ENCODE measurements around the gene DENND5B.
"Not testable (repeated sequence)": the region's sequence is repeated elsewhere in the genome, so short reads cannot be mapped to it uniquely, and the experiment has no call there.

The DENND5B gene

DNA sequence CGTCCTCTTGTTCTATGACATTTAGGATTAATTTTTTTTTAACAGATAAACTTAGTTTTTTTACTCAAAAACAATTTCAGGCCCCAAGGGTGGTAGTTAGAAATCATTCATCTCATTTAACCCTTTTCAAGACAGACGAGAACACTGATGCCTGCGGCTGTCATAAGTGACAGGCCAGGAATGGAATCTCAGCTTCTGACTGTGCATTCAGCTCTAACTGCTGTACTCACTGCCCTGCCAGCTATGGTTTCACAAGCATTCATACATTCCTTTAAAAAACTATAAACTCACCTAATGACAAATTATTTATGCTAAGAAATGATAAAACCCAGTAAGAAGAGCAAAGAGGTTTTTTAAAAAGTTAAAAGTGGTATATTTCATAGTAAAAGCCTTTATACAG, 8.8 kb downstream of the DENND5B start:
- TF ChIP-seq, protein P1, sequence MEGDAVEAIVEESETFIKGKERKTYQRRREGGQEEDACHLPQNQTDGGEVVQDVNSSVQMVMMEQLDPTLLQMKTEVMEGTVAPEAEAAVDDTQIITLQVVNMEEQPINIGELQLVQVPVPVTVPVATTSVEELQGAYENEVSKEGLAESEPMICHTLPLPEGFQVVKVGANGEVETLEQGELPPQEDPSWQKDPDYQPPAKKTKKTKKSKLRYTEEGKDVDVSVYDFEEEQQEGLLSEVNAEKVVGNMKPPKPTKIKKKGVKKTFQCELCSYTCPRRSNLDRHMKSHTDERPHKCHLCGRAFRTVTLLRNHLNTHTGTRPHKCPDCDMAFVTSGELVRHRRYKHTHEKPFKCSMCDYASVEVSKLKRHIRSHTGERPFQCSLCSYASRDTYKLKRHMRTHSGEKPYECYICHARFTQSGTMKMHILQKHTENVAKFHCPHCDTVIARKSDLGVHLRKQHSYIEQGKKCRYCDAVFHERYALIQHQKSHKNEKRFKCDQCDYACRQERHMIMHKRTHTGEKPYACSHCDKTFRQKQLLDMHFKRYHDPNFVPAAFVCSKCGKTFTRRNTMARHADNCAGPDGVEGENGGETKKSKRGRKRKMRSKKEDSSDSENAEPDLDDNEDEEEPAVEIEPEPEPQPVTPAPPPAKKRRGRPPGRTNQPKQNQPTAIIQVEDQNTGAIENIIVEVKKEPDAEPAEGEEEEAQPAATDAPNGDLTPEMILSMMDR (IDR thresholded peaks at IDR 0.05; ENCODE audit: control extremely low read depth, extremely low read depth, low read depth, missing control alignments): no peak
- CTCF ChIA-PET: no interaction called here
- POLR2A ChIA-PET: no interaction called here
- DNase-seq (ENCODE audit: extremely low spot score): no peak

DNA sequence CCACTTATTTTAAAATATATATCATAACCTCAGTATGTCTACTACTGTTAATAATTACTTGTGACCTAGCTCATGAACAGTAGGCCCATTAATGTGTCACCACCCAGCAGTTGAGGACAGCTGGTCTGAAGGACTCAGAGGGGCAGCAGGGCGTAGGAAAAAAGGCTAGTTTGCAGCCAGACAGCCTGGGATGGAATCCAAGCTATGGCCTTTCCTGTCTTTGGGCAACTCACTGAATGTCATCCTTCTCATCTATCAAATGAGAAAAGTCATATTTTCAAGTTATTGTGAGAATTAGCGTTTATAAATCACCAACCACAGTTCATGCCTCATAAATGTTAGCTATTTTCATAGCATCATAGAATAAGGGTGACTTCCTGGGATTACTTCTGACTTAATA, 12.3 kb downstream of the DENND5B start:
- TF ChIP-seq, protein P1 (IDR thresholded peaks at IDR 0.05; ENCODE audit: control extremely low read depth, extremely low read depth, low read depth, missing control alignments): no peak
- ChIA-PET CTCF (interaction anchor here (0.8 to 1.7 kb wide), 3 partner anchors 13 to 506 kb away, joined by 3 to 5 read pairs (median 4); no protein-coding TSS in a partner anchor), POLR2A (no interaction called here)
- no peak for DNase-seq (ENCODE audit: extremely low spot score)

DNA sequence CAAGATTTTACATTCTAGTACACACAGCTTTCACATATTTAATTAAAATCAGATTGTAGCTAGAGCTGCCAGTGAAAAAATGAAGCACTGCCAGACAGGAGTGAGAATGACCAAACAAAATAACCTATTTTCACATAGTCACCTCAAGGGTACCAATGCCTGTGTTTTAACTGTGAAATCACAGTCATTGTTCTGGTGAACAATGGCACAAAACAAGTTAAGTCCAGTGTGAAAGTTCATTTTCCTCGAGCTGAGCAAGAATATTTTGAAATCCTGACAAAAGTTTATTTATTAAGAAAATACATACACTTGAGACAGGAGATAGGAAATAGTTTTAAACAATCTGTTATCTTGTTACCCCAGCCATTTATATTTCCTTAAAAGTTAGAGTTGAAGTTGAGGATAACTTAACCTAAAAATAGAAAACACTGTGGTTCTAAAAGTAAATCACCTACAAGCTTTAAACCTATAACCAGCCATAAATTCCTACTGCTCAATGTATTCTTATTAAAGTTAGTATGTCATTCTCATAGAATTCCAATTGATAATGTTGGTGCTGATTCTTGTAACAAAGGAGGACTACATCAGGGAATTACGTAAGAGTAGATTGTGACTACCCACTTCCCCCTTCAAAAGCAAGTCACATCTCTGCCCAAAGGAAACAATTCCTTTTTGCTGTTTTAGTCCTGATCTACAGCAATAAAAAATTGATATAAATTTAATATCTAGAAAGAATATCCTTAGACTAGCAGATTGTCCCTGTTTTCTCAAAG, 15.9 kb downstream of the DENND5B start:
- ChIA-PET POLR2A (no interaction called here), CTCF (interaction anchor here (1.0 to 1.2 kb wide), 2 partner anchors 10 to 12 kb away, joined by 3 read pairs; no protein-coding TSS in a partner anchor)
- no peak for DNase-seq (ENCODE audit: extremely low spot score)
- TF ChIP-seq, protein P1 (IDR thresholded peaks at IDR 0.05; ENCODE audit: control extremely low read depth, extremely low read depth, low read depth, missing control alignments): no peak

DNA sequence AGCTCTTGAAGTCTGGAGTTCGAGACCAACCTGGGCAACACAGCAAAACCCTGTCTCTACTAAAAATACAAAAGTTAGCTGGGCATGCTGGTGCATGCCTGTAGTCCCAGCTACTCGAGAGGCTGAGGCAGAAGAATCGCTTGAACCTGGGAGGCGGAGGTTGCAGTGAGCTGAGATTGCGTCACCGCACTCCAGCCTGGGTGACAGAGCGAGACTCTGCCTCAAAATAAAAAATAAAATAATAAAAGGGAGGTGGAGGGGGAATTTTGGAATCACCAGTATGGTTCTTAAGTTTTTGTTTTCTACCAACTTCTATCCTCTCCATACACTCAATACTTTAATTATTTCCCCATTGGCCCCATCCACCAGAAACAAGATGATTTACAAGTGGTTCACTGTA, 16.6 kb downstream of the DENND5B start:
- CTCF ChIA-PET: interaction anchor here (1.0 to 1.2 kb wide), 2 partner anchors 10 to 11 kb away, joined by 3 read pairs; no protein-coding TSS in a partner anchor
- POLR2A ChIA-PET; DNase-seq (ENCODE audit: extremely low spot score): not testable (repeated sequence)

DNA sequence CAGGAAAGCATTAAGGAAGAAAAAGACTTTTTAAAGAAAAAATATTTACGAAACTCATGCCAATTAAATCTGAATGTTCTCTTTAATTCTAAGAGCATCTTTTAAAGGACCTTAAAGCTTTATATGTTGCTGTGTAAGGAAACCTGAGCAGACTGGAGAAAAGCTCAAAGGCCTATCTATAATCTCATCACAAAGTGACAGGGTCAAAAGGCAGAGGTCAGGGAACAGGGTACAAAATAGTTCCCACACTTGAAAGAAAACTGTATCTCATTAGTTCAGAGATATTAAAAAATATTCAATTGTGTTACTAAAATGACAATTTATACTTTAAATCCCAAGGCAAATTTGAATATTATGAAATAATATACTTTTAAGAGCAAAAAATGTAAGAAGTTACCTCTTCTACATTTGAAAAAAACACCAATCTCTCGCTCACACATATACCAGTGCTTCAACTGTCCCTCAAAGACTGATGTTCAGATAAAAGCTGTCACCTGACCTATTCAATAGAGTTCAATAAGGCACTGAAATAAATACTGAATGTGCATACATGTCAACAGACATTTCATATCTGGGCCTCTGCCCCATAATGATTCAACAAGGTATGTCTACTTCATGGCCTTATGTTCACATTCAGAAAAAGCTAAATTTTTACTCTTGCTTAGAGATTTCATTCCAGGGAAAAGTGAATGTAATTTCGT, 17.9 kb downstream of the DENND5B start:
- ChIA-PET POLR2A (no interaction called here), CTCF (no interaction called here)
- no peak for DNase-seq (ENCODE audit: extremely low spot score)
- TF ChIP-seq, protein P1 (IDR thresholded peaks at IDR 0.05; ENCODE audit: control extremely low read depth, extremely low read depth, low read depth, missing control alignments): no peak

DNA sequence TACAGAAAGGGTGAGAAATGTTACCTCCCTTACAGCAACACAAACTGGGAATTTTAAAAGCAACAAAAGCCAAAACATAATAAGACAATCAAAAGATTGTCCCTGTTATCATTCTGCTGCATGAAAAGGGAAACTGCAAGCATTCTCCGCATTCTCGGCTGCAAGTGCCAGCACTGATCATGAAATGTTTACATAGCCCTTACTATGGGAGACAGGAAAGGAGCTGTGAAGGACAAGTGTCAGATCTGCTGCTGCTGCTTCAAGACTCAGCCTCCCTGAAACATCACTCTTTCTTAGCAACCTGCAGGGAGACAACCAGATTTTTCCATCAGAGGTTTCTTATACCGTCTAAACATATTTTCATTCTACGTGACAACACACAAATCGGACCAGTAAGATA, 20.1 kb downstream of the DENND5B start:
- ChIA-PET POLR2A (no interaction called here), CTCF (interaction anchor here (1.6 kb wide), 1 partner anchor 11 kb away, joined by 5 read pairs; no protein-coding TSS in a partner anchor)
- TF ChIP-seq, protein P1 (IDR thresholded peaks at IDR 0.05; ENCODE audit: control extremely low read depth, extremely low read depth, low read depth, missing control alignments): no peak
- no peak for DNase-seq (ENCODE audit: extremely low spot score)

DNA sequence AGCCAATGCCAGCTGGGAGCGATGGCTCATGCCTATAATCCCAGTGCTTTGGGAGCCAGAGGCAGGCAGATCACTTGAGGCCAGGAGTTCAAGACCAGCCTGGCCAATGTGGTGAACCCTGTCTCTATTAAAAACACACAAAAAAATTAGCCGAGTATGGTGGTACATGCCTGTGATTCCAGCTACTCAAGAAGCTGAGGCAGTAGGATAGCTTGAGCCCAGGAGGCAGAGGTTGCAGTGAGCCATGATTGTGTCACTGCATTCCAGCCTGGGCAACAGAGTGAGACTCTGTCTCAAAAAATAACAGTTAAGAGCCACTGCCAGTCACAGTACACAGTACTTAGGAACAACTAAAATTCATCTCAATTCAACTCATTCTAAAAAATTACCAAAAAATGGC, 21.4 kb downstream of the DENND5B start:
- CTCF ChIA-PET: interaction anchor here (1.1 to 1.6 kb wide), 3 partner anchors 31 to 167 kb away, joined by 3 to 5 read pairs (median 4); no protein-coding TSS in a partner anchor
- POLR2A ChIA-PET; DNase-seq (ENCODE audit: extremely low spot score): not testable (repeated sequence)

Data from GM10248 (cell line).